Heart left ventricle (tissue), 16 donors: Measurements from ENCODE around the gene SMPX. TPM values are rescaled to one million over a fixed set of nuclear protein-coding genes. Genes with fewer than 3 reads are reported as not detected.

ENCODE experiments used
- ATAC-seq, 4 donors: fragments of 200-7000 bp; cut with Tn5 transposase; one replicate each; pipeline ENCODE4 v1.9.1; 2020 to 2022; ENCODE audit warnings: moderate library complexity in 4 of 4, mild to moderate bottlenecking in 3 of 4, moderate number of reproducible peaks in 1 of 4
- DNase-seq, 5 donors: peaks; one replicate each; pipeline ENCODE4 v3.0.0-alpha.2; 2020
- H3K27ac ChIP-seq, 12 donors: fragments of 200-600 bp; sonication (generic) in 4 of 12; one replicate each; pipeline versions ENCODE4 v1.5.0 to v1.8.0; 2016 to 2022; ENCODE audit warnings: mild to moderate bottlenecking in 2 of 12
- H3K27me3 ChIP-seq, 9 donors: fragments of 200-600 bp; sonication (generic) in 2 of 9; one replicate each; pipeline versions ENCODE4 v1.5.1 to v1.8.0; 2016 to 2022; ENCODE audit warnings: mild to moderate bottlenecking in 3 of 9
- H3K36me3 ChIP-seq, 9 donors: fragments of 200-600 bp; sonication (generic) in 2 of 9; one replicate each; pipeline versions ENCODE4 v1.5.0 to v1.8.0; 2018 to 2022; ENCODE audit warnings: mild to moderate bottlenecking in 2 of 9
- H3K4me1 ChIP-seq, 12 donors: fragments of 200-600 bp; sonication (generic) in 4 of 12; one replicate each; pipeline versions ENCODE4 v1.5.0 to v1.8.0; 2016 to 2022; ENCODE audit warnings: mild to moderate bottlenecking in 3 of 12
- H3K4me3 ChIP-seq, 12 donors: fragments of 200-600 bp; sonication (generic) in 4 of 12; one replicate each; pipeline versions ENCODE4 v1.5.0 to v1.8.0; 2017 to 2022; ENCODE audit warnings: mild to moderate bottlenecking in 9 of 12, moderate library complexity in 4 of 12
- H3K9me3 ChIP-seq, 12 donors: fragments of 200-600 bp; sonication (generic) in 4 of 12; one replicate each; pipeline versions ENCODE4 v1.5.0 to v1.8.0; 2016 to 2022; ENCODE audit warnings: mild to moderate bottlenecking in 1 of 12
- POLR2A ChIP-seq, 2 donors: fragments of 450-650 bp; IDR thresholded peaks; one replicate each; pipeline ENCODE4 v1.6.1; 2017; ENCODE audit warnings: antibody characterized with exemption in 2 of 2, mild to moderate bottlenecking in 2 of 2, moderate library complexity in 2 of 2
- WGBS, 4 donors: extraction: QIAGEN DNeasy Blood & Tissue Kit in 2 of 4; methylation state at CpG; one replicate each; pipeline versions ENCODE4 v1.1.5 to v1.1.7; 2013 to 2018; 5-methylcytosine and 5-hydroxymethylcytosine counted together
- intact Hi-C, 10 donors: fragments of 100-400 bp; cut with DNase I; formaldehyde crosslinking; loops; one replicate each; pipeline versions ENCODE4 v1.11.1 to v1.14.2; 2022
- polyA plus RNA-seq, 2 donors: library from polyadenylated mRNA; stranded (reverse); fragments of 200-250 nt; gene quantifications; one replicate each; pipeline ENCODE4 v1.2.3, GENCODE V29; 2013
- total RNA-seq, 9 donors: library from RNA; depleted of rRNA in 2 of 9; stranded (reverse); fragments of >200 nt in 2 of 9; fragmentation: NEBNext Ultra II Directional in 3 of 9; extraction: Animal tissue kit (Norgen Biotek cat#: 25700) in 3 of 9; gene quantifications; one replicate each; pipeline versions ENCODE4 v1.1.0 to v1.2.4, GENCODE V29; 2016 to 2023
- TF ChIP-seq, protein P1 (sequence below), 12 donors: fragments of 200-600 bp; sonication (generic) in 4 of 12; IDR thresholded peaks; one replicate each; pipeline versions ENCODE4 v1.5.0 to v1.8.0; 2018 to 2022; ENCODE audit warnings: antibody characterized with exemption in 12 of 12, mild to moderate bottlenecking in 5 of 12
- donor health status: ischemic (EF 13 %, LVEDD 7.1; RV severe dilation, severe dysfunction).
- donor health status: healthy with polysubstance abuse.
- donor health status: DM: no; HTN: yes; CAD: no.
- donor health status: DM: no; HTN: no; CAD: no.
- donor health status: ischemic (EF 25% LVEDD 6.9; RV normal size, moderate dysfunction).
- donor health status: ischemic (EF 25% LVEDD 5.7; RV mildly dilated, moderate dysfunction).
- donor health status: healthy.
- donor health status: DM: yes; HTN: yes; CAD: no.
- donor health status: ischemic (EF 35%, LVEDD 5.7; RV mildly dilated, moderate dysfunction).
- donor health status: nonischemic (EF 11% LVEDD 7.7; RV severe dilation, severe dysfunction).
- donor health status: DM: yes; HTN: yes; CAD: no.
- donor health status: PGD.
- donor health status: ischemic (EF 29% LVEDD 5.4; RV normal size, mild dysfunction).
- donor health status: nonischemic (EF 23%, LVEDD 6.1; RV moderate dilation, normal function).

The SMPX gene
- total and polyA plus RNA-seq, 11 donors = 340 to 972 (median 694) TPM

DNA sequence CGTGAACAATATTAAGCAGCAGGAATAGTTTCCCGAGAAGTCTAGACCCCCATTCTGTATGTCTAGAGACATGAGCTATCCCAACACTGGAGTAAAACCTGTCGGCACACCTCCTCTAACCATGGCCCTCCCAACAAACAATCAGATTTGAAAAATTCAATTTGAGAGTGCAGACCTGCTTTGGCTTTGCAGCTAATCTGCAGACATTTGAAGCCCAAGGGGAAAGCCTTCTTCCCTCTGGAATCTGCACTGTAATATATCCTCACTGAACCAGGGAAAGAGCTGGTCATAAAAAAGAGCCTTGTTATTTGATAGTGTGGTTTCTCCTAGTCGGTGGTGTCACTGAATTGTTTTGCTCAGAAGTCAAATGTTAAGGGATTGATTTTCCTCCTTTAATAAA is 55.2 kb downstream of the SMPX start:
- no peak for TF ChIP-seq POLR2A (IDR thresholded peaks at IDR 0.05)
- TF ChIP-seq, protein P1, sequence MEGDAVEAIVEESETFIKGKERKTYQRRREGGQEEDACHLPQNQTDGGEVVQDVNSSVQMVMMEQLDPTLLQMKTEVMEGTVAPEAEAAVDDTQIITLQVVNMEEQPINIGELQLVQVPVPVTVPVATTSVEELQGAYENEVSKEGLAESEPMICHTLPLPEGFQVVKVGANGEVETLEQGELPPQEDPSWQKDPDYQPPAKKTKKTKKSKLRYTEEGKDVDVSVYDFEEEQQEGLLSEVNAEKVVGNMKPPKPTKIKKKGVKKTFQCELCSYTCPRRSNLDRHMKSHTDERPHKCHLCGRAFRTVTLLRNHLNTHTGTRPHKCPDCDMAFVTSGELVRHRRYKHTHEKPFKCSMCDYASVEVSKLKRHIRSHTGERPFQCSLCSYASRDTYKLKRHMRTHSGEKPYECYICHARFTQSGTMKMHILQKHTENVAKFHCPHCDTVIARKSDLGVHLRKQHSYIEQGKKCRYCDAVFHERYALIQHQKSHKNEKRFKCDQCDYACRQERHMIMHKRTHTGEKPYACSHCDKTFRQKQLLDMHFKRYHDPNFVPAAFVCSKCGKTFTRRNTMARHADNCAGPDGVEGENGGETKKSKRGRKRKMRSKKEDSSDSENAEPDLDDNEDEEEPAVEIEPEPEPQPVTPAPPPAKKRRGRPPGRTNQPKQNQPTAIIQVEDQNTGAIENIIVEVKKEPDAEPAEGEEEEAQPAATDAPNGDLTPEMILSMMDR (IDR thresholded peaks at IDR 0.05) = no peak

DNA sequence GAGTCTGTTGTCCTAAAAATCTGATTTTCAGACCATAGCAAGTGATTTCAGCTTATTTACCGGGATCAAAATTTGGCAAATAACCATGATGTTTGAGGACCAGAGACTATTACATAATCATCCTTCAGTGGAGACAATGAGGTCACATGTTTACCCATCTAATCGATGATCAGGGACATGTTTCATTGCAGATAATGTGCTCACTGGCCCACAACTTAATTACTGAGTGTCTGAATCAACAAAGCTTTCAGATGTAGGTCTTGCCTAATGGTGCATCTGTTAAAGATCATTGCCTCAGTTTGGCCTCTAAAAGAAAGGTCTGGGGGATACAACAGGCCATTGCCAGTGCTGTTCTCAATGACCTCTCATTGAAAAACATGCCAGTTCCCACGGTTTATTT is 56.9 kb downstream of the SMPX start:
- intact Hi-C loops = no loop called here
- H3K27me3 ChIP-seq = peaks cover 0 to 3% (median 0%) of the 10 kb centered on the region in 9 donors
- ATAC-seq = no peak
- no peaks in the 10 kb centered on the region for H3K9me3 ChIP-seq
- H3K4me1 ChIP-seq = no peaks in the 10 kb centered on the region
- WGBS, 4 donors = 53 to 75% (median 68%) methylated on average over 3 of the region's 3 CpGs
- no peak overlapping the region for H3K27ac ChIP-seq
- no peak overlapping the region for H3K4me3 ChIP-seq
- TF ChIP-seq, protein P1 (IDR thresholded peaks at IDR 0.05) = no peak
- no peak for TF ChIP-seq POLR2A (IDR thresholded peaks at IDR 0.05)
- DNase-seq = no peak
- H3K36me3 ChIP-seq = peaks cover 0 to 4% (median 0%) of the 10 kb centered on the region in 9 donors

More for the DNA sequence above, 55.2 kb downstream of the SMPX start:
- H3K4me3 ChIP-seq = no peak overlapping the region
- intact Hi-C loops = no loop called here
- no peak for ATAC-seq
- 75 to 80% (median 79%) methylated on average over 4 of the region's 4 CpGs for WGBS, 4 donors
- peaks cover 0 to 3% (median 0%) of the 10 kb centered on the region in 9 donors for H3K27me3 ChIP-seq
- DNase-seq = no peak
- H3K9me3 ChIP-seq = no peaks in the 10 kb centered on the region
- no peaks in the 10 kb centered on the region for H3K4me1 ChIP-seq
- no peak overlapping the region for H3K27ac ChIP-seq
- H3K36me3 ChIP-seq = peaks cover 0 to 5% (median 0%) of the 10 kb centered on the region in 9 donors

DNA sequence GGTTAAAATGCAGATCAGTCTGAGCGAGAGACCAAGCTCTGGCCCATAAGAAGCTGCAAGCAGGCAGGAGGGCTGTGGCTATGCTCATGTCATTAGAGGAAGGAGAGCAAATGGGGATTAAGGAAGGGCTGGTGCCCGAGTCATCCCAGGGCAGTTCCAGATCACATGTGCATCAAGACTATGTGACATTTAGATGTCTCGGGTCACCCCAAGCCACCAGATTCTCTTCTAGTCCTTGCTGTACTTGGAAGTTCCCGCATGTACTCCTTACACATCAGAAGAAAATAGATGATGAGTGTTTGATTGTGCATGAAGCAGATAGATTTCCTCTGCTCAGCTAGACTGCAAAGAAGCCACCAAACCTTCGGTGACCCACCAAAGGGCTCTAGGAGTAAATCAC is 57.6 kb downstream of the SMPX start:
- 70 to 88% (median 84%) methylated on average over 5 of the region's 5 CpGs for WGBS, 4 donors
- intact Hi-C loops = no loop called here
- no peaks in the 10 kb centered on the region for H3K4me1 ChIP-seq
- no peaks in the 10 kb centered on the region for H3K9me3 ChIP-seq
- H3K27me3 ChIP-seq = peaks cover 0 to 3% (median 0%) of the 10 kb centered on the region in 9 donors
- no peak overlapping the region for H3K4me3 ChIP-seq
- TF ChIP-seq, protein P1 (IDR thresholded peaks at IDR 0.05) = no peak
- no peak for TF ChIP-seq POLR2A (IDR thresholded peaks at IDR 0.05)
- DNase-seq = no peak
- no peak for ATAC-seq
- peaks cover 0 to 3% (median 0%) of the 10 kb centered on the region in 9 donors for H3K36me3 ChIP-seq
- H3K27ac ChIP-seq = no peak overlapping the region

DNA sequence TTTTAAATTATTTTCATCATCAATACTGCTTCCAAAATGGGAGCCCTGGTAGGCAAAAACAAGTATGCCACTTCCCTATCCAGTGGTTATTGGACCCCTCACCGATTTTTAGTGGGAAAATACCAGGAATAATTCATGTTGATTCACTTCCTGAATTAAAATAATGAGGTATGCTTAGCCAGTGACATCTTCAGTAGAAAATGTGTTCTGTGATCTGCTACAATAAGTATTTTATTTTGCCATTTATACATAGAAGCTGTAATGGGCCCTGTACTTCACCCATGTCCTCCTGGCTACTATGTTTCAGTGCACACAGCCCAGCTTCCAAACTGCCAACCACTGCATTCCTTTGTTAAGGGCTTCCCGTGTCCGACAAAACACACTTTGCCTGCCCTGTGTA is 58.8 kb downstream of the SMPX start:
- TF ChIP-seq, protein P1 (IDR thresholded peaks at IDR 0.05) = no peak
- TF ChIP-seq POLR2A (IDR thresholded peaks at IDR 0.05) = no peak
- Histone ChIP-seq H3K27ac (no peak overlapping the region), H3K27me3 (peaks cover 0 to 3% (median 0%) of the 10 kb centered on the region in 9 donors), H3K9me3 (no peaks in the 10 kb centered on the region), H3K36me3 (no peaks in the 10 kb centered on the region), H3K4me1 (no peaks in the 10 kb centered on the region), H3K4me3 (no peak overlapping the region)
- 48 to 69% (median 53%) methylated on average over 3 of the region's 3 CpGs for WGBS, 4 donors
- ATAC-seq (peak in 1 of 4 donors; percentile 18), DNase-seq (no peak)
- intact Hi-C loops = no loop called here
